Measurements from ENCODE around the gene STMN1. TPM values are rescaled to one million over a fixed set of nuclear protein-coding genes. Genes with fewer than 3 reads are reported as not detected.

Gene STMN1
- total and polyA plus RNA-seq, 9 of the 15 experiments (the other 6 are each of a cell fraction or from before 2014, with no cell fraction given) = 269 to 2,153 (median 595) TPM

DNA sequence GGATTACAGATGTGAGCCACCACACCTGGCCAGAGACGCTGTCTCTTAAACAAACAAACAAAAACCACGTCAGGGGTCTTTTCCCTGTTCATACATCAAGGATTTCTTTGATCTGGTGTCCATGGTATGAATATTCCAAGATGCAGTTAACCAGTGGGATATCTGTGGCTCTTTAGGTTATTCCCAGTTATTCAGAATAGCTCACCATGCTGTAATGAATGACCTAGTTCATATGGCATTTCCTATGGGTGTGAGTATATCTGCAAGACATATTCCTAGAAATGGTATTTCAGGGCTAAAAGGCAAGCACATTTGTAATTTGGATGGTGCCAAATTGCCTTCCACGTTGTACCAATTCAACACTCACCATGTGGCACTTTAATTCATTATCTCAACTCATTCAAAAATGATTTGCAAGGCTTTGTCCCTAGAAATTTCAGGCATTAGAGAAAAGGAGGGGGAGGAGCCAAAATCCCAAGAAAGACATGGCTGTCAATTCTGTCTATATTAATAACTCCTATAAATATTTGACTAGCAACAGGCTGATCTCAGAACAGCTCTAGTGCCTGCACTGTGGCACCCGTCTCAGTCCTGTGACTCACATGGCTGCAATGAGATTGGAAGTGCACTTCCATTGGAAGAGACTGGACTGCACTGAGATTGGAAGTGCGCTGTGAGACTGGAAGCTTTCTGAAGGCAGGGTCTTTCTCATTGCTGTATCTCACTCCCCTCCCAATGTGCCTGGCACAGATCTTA is 6.0 kb upstream of the STMN1 start:
- H4K20me1 ChIP-seq (replicated peaks; ENCODE audit: control insufficient read depth, insufficient read depth, low read length) = no peaks in the 10 kb centered on the region
- ChIA-PET POLR2A (interaction anchor here (0.5 to 2.3 kb wide), 4 partner anchors 8 to 206 kb away, joined by 3 to 7 read pairs (median 3); no protein-coding TSS in a partner anchor), CTCF (ENCODE audit: low intra/inter-chr PET ratio) (no interaction called here)
- no peaks in the 10 kb centered on the region for H3K9me1 ChIP-seq (ENCODE audit: control insufficient read depth, insufficient read depth, low read length)
- no peak overlapping the region for H3K4me2 ChIP-seq (ENCODE audit: insufficient read depth, low read length)
- no peaks in the 10 kb centered on the region for H3K27me3 ChIP-seq (ENCODE audit: control insufficient read depth in 2 of 2, insufficient read depth in 2 of 2, low read length in 2 of 2)
- no peak for DNase-seq (ENCODE audit: extremely low read depth in 1 of 4, low spot score in 3 of 4)
- H3K4me1 ChIP-seq (replicated peaks in 1 of 2; ENCODE audit: control insufficient read depth in 2 of 2, insufficient read depth in 2 of 2, low read length in 2 of 2) = peaks cover 3 to 6% of the 10 kb centered on the region in 2 experiments; a peak in 2 of 5 replicates
- H3K27ac ChIP-seq (ENCODE audit: extremely low read depth, low read depth, low read length) = no peak overlapping the region
- FAIRE-seq = no peak
- intact Hi-C loops (cut with micrococcal nuclease) (no loop called here), in situ Hi-C loops (cut with MboI) (no loop called here)
- no peak overlapping the region for H3K9ac ChIP-seq (ENCODE audit: insufficient read depth in 1 of 2, low read depth in 2 of 2, low read length in 2 of 2)
- no TSS peak for BruUV-seq (replicated peaks)
- H3K36me3 ChIP-seq (ENCODE audit: control insufficient read depth, insufficient read depth, low read length) = no peaks in the 10 kb centered on the region
- ATAC-seq = no peak
- H2AFZ ChIP-seq (ENCODE audit: low read depth, low read length) = no peak overlapping the region
- H3K4me3 ChIP-seq = no peak overlapping the region
- WGBS (ENCODE audit: insufficient coverage, low coverage, missing lambda C conversion rate) = 73% methylated on average over 5 of the region's 5 CpGs
- no peaks in the 10 kb centered on the region for H3K9me3 ChIP-seq (replicated peaks; ENCODE audit: control insufficient read depth, insufficient read depth, low read depth, low read length)
- TF ChIP-seq RAD21 (CRISPR knock-in tag; conservative IDR thresholded peaks at IDR 0.05 in 1 of 2, IDR thresholded peaks at IDR 0.05 in 1 of 2) = no peak
- TF ChIP-seq TRIM24 (IDR thresholded peaks at IDR 0.05) = 0 out of 4 replicates have a peak, but pooled peaks of 1 of the 2 experiments have one; percentile 20
- TF ChIP-seq ESRRB (CRISPR knock-in tag; IDR thresholded peaks at IDR 0.05; ENCODE audit: borderline replicate concordance) = no peak
- TF ChIP-seq FOS (IDR thresholded peaks at IDR 0.05; ENCODE audit: extremely low read depth, insufficient read length) = no peak
- 0 out of 2 replicates have a peak, but pooled peaks have one; percentile 42 for TF ChIP-seq TRIM28 (IDR thresholded peaks at IDR 0.05)
- TF ChIP-seq CTBP1 (IDR thresholded peaks at IDR 0.05; ENCODE audit: borderline replicate concordance) = no peak
- TF ChIP-seq ZNF316 (IDR thresholded peaks at IDR 0.05) = peak; percentile 59
- H3K79me2 ChIP-seq (ENCODE audit: control insufficient read depth, insufficient read depth, low read length) = no peaks in the 10 kb centered on the region
